GM12873 (cell line): ENCODE data around the gene BBS1.

Source experiments
- CTCF ChIP-seq: IDR thresholded peaks from 2 replicates; pipeline ENCODE4 v1.5.1; 2012; ENCODE audit warnings: low read depth, mild to moderate bottlenecking, moderate library complexity, low read length, control low read depth; ENCODE audit not compliant: insufficient read depth; ENCODE audit errors: missing control alignments

BBS1 gene

GRCh38 chr11:66559866-66560676 lies 49.6 kb downstream of the BBS1 start:
- TF ChIP-seq CTCF = no peak

- TF ChIP-seq CTCF = no peak
These were observed 50.9 kb downstream of the BBS1 start for GRCh38 chr11:66561178-66561974.

GRCh38 chr11:66561975-66562248 lies 51.5 kb downstream of the BBS1 start:
- no peak for TF ChIP-seq CTCF

- TF ChIP-seq CTCF = no peak
These were observed 51.8 kb downstream of the BBS1 start for GRCh38 chr11:66562275-66562674.

GRCh38 chr11:66562907-66563583 lies 52.6 kb downstream of the BBS1 start:
- no peak for TF ChIP-seq CTCF

GRCh38 chr11:66563832-66564231 lies 53.4 kb downstream of the BBS1 start:
- no peak for TF ChIP-seq CTCF

GRCh38 chr11:66564538-66564937 lies 54.1 kb downstream of the BBS1 start:
- TF ChIP-seq CTCF = no peak
